Suprapubic skin (tissue), 4 donors: ENCODE results near the gene TRIM8. TPM values are rescaled to one million over a fixed set of nuclear protein-coding genes. Genes with fewer than 3 reads are reported as not detected.
A peak's percentile ranks its signal among the peaks of the same experiment; 100 is the strongest.

Experiments used
- DNase-seq, 2 donors: peaks; one replicate each; pipeline ENCODE4 v3.0.0-alpha.2; 2019; ENCODE audit warnings: low spot score in 2 of 2
- H3K27ac ChIP-seq: fragments of 200-600 bp; sonication (generic); one replicate; pipeline ENCODE4 v1.5.1; 2019
- H3K27me3 ChIP-seq: fragments of 200-600 bp; sonication (generic); one replicate; pipeline ENCODE4 v1.5.1; 2019
- H3K36me3 ChIP-seq: fragments of 200-600 bp; sonication (generic); one replicate; pipeline ENCODE4 v1.5.1; 2019
- H3K4me1 ChIP-seq: fragments of 200-600 bp; sonication (generic); one replicate; pipeline ENCODE4 v1.5.1; 2019
- H3K4me3 ChIP-seq: fragments of 200-600 bp; sonication (generic); one replicate; pipeline ENCODE4 v1.5.1; 2019; ENCODE audit warnings: mild to moderate bottlenecking
- H3K9me3 ChIP-seq: fragments of 200-600 bp; sonication (generic); one replicate; pipeline ENCODE4 v1.5.1; 2019
- CTCF ChIP-seq, 2 donors: fragments of 200-600 bp in 1 of 2; fragments of 450-650 bp in 1 of 2; sonication (generic) in 1 of 2; IDR thresholded peaks; one replicate each; pipeline ENCODE4 v1.5.1; 2016 to 2019; ENCODE audit warnings: antibody characterized with exemption in 2 of 2, mild to moderate bottlenecking in 1 of 2, moderate library complexity in 1 of 2
- EP300 ChIP-seq: sonication (generic); formaldehyde crosslinking; IDR thresholded peaks from one replicate; pipeline ENCODE4 v1.6.1; 2017; ENCODE audit warnings: antibody characterized with exemption
- POLR2A ChIP-seq, 2 donors: fragments of 450-650 bp; IDR thresholded peaks; one replicate each; pipeline ENCODE4 v1.6.1; 2017; ENCODE audit warnings: antibody characterized with exemption in 2 of 2, mild to moderate bottlenecking in 2 of 2, moderate library complexity in 2 of 2
- POLR2AphosphoS5 ChIP-seq, 3 donors: sonication (generic); formaldehyde crosslinking; IDR thresholded peaks; one replicate each; pipeline ENCODE4 v1.6.1; 2017; ENCODE audit warnings: antibody characterized with exemption in 3 of 3
- WGBS: methylation state at CpG from one replicate; pipeline ENCODE4 v1.1.5; 2018; 5-methylcytosine and 5-hydroxymethylcytosine counted together
- total RNA-seq, 4 donors: library from RNA; depleted of rRNA; stranded (reverse); fragments of >200 nt; gene quantifications; one replicate each; pipeline ENCODE4 v1.1.0, GENCODE V29; 2016

The TRIM8 gene
- total RNA-seq, 4 donors from 2014 or later: 73.1 to 113 (median 96.1) TPM

DNA sequence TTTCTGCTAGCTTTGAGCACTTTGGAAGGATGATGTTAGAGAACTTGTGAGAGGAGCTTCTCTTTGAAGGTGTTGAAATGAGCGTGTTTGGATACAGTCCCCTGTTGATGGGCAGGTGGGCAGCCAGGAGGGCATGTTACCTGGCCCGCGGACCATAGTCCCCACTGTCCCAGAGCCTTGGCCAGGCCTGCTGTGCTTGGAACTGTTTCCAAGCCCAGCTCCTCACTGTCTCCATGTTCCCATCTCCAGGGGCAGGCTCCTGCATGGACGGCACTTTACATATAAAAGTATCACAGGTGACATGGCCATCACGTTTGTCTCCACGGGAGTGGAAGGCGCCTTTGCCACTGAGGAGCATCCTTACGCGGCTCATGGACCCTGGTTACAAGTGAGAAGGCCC is 27.2 kb upstream of the TRIM8 start:
- no peak for DNase-seq
- Histone ChIP-seq H3K4me3 (no peak overlapping the region), H3K9me3 (no peaks in the 10 kb centered on the region), H3K27ac (no peak overlapping the region), H3K36me3 (peaks cover 36% of the 10 kb centered on the region), H3K27me3 (no peaks in the 10 kb centered on the region), H3K4me1 (peaks cover 64% of the 10 kb centered on the region)
- TF ChIP-seq POLR2AphosphoS5 (IDR thresholded peaks at IDR 0.05): no peak
- 90% methylated on average over 9 of the region's 9 CpGs for WGBS

DNA sequence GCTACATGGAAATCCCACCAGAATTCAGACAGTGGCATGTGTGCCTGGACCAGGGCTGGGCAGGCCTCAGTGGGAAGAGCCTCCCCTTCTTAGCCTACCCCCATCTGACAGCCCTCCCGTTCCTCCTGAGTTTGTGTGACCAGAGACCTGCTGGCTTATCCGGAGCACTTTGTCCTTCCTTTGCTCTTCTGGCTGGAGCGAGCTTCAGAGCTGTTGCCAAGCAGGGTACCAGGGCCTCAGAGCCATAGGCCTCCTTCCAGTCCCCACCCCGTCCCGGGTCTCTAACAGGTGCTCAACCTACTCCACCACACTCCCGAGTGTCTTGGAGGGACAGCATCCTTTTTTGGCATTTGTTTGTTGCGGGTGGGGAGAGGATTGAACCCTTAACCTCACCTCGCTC is 26.5 kb upstream of the TRIM8 start:
- peaks cover 68% of the 10 kb centered on the region for H3K4me1 ChIP-seq
- H3K9me3 ChIP-seq: no peaks in the 10 kb centered on the region
- no peak for DNase-seq
- TF ChIP-seq POLR2A (IDR thresholded peaks at IDR 0.05) (no peak), POLR2AphosphoS5 (IDR thresholded peaks at IDR 0.05) (no peak), CTCF (IDR thresholded peaks at IDR 0.05) (no peak), EP300 (no peak)
- peaks cover 36% of the 10 kb centered on the region for H3K36me3 ChIP-seq
- 87% methylated on average over 8 of the region's 8 CpGs for WGBS
- H3K27me3 ChIP-seq: no peaks in the 10 kb centered on the region
- no peak overlapping the region for H3K27ac ChIP-seq
- H3K4me3 ChIP-seq: no peak overlapping the region

DNA sequence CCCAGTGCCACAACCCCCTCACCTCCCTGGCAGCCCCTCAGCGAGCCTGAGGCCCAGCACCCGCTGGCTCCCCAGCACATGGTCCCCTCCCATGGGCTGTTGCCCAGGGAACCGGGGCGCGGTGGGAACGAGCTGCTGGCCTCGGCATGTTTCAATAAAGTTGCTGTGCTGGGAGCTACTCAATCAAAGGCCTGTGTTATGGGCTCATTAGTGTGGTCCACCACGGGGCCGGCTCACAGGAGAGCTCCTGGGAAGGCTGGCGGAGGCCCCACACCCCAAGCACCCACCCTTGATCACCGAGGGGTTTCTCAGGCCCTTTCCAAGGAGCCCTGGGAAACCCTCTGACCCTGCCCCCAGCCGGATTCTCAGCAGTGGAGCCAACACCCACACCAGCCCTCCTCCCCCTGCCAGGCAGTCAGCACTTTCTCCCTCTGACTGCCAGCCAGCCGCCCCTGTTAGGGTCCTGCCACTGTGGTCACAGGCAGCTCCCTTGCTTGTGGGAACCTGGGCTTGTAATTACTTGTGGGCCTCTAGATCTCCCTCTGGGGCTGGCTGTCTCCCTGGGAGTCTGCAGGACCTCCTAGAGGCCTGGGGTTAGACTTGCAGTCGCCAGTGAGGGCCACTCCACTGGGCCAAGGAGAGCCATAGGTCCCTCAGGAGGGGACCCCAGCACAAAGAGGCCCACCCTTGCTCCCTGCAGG is 24.8 kb upstream of the TRIM8 start:
- no peak overlapping the region for H3K4me3 ChIP-seq
- H3K36me3 ChIP-seq: peaks cover 36% of the 10 kb centered on the region
- H3K27me3 ChIP-seq: no peaks in the 10 kb centered on the region
- H3K4me1 ChIP-seq: peaks cover 56% of the 10 kb centered on the region
- DNase-seq: no peak
- H3K9me3 ChIP-seq: no peaks in the 10 kb centered on the region
- TF ChIP-seq POLR2A (IDR thresholded peaks at IDR 0.05): no peak
- TF ChIP-seq EP300: no peak
- WGBS: 45% methylated on average over 8 of the region's 14 CpGs
- no peak overlapping the region for H3K27ac ChIP-seq

GRCh38 chr10:102620138-102620590 is 24.1 kb upstream of the TRIM8 start:
- H3K36me3 ChIP-seq: peaks cover 32% of the 10 kb centered on the region
- H3K4me1 ChIP-seq: peaks cover 52% of the 10 kb centered on the region
- DNase-seq: no peak
- no peak for TF ChIP-seq CTCF (IDR thresholded peaks at IDR 0.05)
- TF ChIP-seq POLR2AphosphoS5 (IDR thresholded peaks at IDR 0.05): no peak
- no peak for TF ChIP-seq EP300
- no peak for TF ChIP-seq POLR2A (IDR thresholded peaks at IDR 0.05)
- no peak overlapping the region for H3K27ac ChIP-seq
- H3K4me3 ChIP-seq: no peak overlapping the region
- no peaks in the 10 kb centered on the region for H3K27me3 ChIP-seq
- WGBS: 44% methylated on average over 4 of the region's 5 CpGs
- H3K9me3 ChIP-seq: no peaks in the 10 kb centered on the region

DNA sequence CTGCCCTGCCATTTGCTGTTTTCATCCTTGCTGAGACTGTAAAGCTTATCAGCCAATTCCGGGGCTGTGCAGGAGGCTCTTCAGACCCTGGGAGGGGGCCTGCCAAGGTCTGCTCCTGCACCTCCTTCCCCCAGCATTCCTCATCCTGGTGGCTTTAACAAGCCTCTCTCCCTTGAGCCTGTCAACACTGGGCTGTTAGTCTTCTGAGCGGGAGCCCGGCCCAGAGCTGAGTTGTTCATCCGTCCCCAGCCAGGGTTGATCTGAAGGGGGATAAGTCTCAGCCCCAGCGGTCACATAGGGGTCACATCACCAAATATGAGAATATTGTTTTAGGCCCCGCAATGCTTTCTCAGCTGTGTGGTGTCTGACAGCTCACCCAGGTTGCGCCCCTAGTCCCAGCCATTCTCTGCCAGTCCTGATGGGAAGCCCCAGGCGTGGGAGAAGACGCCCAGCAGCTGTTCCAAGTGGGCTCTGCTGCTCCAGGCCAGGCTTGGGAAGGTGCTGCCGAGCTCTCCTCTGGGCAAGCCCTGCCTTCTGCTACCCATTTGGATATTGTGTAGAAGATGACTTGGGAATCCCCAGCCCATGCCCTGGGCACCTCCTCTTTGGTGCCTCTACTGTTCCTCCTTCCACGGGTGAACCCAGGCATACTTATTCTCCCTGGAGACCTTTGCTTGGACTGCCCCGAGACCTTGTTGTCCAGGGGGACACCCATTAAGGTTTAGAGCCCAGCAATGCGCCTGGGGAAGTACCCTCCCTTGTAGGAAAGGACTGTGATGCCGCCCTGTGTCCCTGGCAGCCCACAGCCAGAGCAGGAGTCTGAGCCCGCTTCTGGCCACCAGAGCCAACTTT is 23.5 kb upstream of the TRIM8 start:
- no peak for TF ChIP-seq POLR2A (IDR thresholded peaks at IDR 0.05)
- no peak for TF ChIP-seq EP300
- TF ChIP-seq POLR2AphosphoS5 (IDR thresholded peaks at IDR 0.05): no peak
- TF ChIP-seq CTCF (IDR thresholded peaks at IDR 0.05): no peak
- peak overlapping the region; percentile 4 for H3K27ac ChIP-seq
- H3K36me3 ChIP-seq: peaks cover 26% of the 10 kb centered on the region
- H3K27me3 ChIP-seq: no peaks in the 10 kb centered on the region
- peaks cover 50% of the 10 kb centered on the region for H3K4me1 ChIP-seq
- WGBS: 80% methylated on average over 8 of the region's 15 CpGs
- no peak for DNase-seq
- H3K9me3 ChIP-seq: no peaks in the 10 kb centered on the region
- H3K4me3 ChIP-seq: no peak overlapping the region
